Ishikawa (cell line): ENCODE measurements around the gene PLEKHH1.

Experiments
- CEBPB ChIP-seq: IDR thresholded peaks from 2 replicates; pipeline ENCODE4 v1.6.1; 2012
- CREB1 ChIP-seq: IDR thresholded peaks from 2 replicates; pipeline ENCODE4 v1.6.1; 2012; ENCODE audit warnings: low read depth
- EGR1 ChIP-seq: IDR thresholded peaks from 2 replicates; pipeline ENCODE4 v1.6.1; 2012
- EP300 ChIP-seq: IDR thresholded peaks from 2 replicates; pipeline ENCODE4 v1.6.1; 2012; ENCODE audit warnings: borderline replicate concordance
- FOXM1 ChIP-seq: IDR thresholded peaks from 2 replicates; pipeline ENCODE4 v1.6.1; 2012; ENCODE audit warnings: low read depth, borderline replicate concordance
- MAX ChIP-seq: IDR thresholded peaks from 2 replicates; pipeline ENCODE4 v1.6.1; 2012
- NFIC ChIP-seq: IDR thresholded peaks from 2 replicates; pipeline ENCODE4 v1.6.1; 2012
- RAD21 ChIP-seq: IDR thresholded peaks from 2 replicates; pipeline ENCODE4 v1.6.1; 2012; ENCODE audit warnings: low read depth
- TAF1 ChIP-seq: IDR thresholded peaks from 2 replicates; pipeline ENCODE4 v1.6.1; 2012; ENCODE audit warnings: low read depth, mild to moderate bottlenecking
- TCF12 ChIP-seq: IDR thresholded peaks from 2 replicates; pipeline ENCODE4 v1.6.1; 2012; ENCODE audit warnings: low read depth
- TEAD4 ChIP-seq: IDR thresholded peaks from 2 replicates; pipeline ENCODE4 v1.6.1; 2012
- USF1 ChIP-seq: IDR thresholded peaks from 2 replicates; pipeline ENCODE4 v1.6.1; 2012
- YY1 ChIP-seq: IDR thresholded peaks from 2 replicates; pipeline ENCODE4 v1.6.1; 2012; ENCODE audit warnings: low read depth
- ZBTB7A ChIP-seq: IDR thresholded peaks from 2 replicates; pipeline ENCODE4 v1.6.1; 2012; ENCODE audit warnings: low read depth
- TF ChIP-seq, protein P1 (sequence below): IDR thresholded peaks from 2 replicates; pipeline ENCODE4 v1.6.1; 2012; ENCODE audit warnings: low read depth, mild to moderate bottlenecking

PLEKHH1 gene

GRCh38 chr14:67579040-67579439 lies 46.0 kb downstream of the PLEKHH1 start:
- no peak for TF ChIP-seq EP300
- TF ChIP-seq TEAD4: no peak
- no peak for TF ChIP-seq YY1
- TF ChIP-seq MAX: no peak
- no peak for TF ChIP-seq TAF1
- no peak for TF ChIP-seq ZBTB7A
- TF ChIP-seq USF1: no peak
- no peak for TF ChIP-seq FOXM1
- TF ChIP-seq NFIC: no peak
- TF ChIP-seq CREB1: no peak
- no peak for TF ChIP-seq CEBPB
- no peak for TF ChIP-seq RAD21
- no peak for TF ChIP-seq TCF12
- TF ChIP-seq, protein P1, sequence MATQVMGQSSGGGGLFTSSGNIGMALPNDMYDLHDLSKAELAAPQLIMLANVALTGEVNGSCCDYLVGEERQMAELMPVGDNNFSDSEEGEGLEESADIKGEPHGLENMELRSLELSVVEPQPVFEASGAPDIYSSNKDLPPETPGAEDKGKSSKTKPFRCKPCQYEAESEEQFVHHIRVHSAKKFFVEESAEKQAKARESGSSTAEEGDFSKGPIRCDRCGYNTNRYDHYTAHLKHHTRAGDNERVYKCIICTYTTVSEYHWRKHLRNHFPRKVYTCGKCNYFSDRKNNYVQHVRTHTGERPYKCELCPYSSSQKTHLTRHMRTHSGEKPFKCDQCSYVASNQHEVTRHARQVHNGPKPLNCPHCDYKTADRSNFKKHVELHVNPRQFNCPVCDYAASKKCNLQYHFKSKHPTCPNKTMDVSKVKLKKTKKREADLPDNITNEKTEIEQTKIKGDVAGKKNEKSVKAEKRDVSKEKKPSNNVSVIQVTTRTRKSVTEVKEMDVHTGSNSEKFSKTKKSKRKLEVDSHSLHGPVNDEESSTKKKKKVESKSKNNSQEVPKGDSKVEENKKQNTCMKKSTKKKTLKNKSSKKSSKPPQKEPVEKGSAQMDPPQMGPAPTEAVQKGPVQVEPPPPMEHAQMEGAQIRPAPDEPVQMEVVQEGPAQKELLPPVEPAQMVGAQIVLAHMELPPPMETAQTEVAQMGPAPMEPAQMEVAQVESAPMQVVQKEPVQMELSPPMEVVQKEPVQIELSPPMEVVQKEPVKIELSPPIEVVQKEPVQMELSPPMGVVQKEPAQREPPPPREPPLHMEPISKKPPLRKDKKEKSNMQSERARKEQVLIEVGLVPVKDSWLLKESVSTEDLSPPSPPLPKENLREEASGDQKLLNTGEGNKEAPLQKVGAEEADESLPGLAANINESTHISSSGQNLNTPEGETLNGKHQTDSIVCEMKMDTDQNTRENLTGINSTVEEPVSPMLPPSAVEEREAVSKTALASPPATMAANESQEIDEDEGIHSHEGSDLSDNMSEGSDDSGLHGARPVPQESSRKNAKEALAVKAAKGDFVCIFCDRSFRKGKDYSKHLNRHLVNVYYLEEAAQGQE: no peak
- no peak for TF ChIP-seq EGR1

GRCh38 chr14:67579636-67580035 lies 46.5 kb downstream of the PLEKHH1 start:
- TF ChIP-seq CEBPB: no peak
- no peak for TF ChIP-seq RAD21
- TF ChIP-seq EP300: no peak
- TF ChIP-seq NFIC: no peak
- no peak for TF ChIP-seq TCF12
- TF ChIP-seq FOXM1: no peak
- TF ChIP-seq USF1: no peak
- TF ChIP-seq TAF1: no peak
- TF ChIP-seq YY1: no peak
- no peak for TF ChIP-seq TEAD4
- TF ChIP-seq EGR1: no peak
- TF ChIP-seq, protein P1: no peak
- TF ChIP-seq ZBTB7A: no peak
- no peak for TF ChIP-seq MAX
- no peak for TF ChIP-seq CREB1

DNA sequence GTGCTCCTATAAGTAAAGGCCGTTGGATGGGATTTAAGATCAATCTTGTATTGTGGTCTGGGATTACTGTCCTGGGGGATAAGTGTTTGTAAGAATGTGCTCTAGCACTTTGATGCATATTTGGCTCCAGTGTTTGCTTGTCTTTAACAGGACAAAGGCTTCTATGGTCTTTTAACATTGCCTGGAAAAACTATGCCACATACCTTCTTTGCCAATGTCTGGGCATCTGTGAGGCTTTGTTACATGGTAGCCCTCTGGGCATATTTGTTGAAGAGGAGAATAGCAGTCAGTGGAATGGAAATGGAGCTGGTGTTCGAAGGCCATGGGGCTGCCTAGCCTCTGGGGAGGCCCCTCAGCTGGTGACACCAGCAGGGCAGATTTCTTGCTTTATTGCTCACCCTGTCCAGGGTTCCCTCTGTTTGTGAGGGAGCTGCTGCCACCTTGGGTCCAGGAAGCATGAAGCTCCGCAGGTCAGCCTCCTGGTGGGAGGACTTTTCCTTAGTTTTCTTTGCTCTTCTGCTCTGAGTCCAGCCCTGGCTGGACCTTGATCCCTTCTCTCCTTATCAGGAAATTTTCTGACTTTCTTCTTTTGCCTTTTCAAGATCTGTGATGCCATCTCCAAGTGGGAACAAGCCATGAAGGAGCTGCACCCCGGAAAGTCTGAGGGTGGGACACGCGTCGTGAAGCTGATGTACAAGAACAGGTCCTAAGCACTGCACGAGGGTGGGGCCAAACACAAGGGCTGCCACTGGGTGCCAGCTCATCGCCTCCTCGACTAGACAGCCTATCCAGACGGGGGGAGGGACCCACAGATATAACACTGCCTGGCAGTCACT lies 47.5 kb downstream of the PLEKHH1 start:
- TF ChIP-seq FOXM1 (no peak), TEAD4 (no peak), EP300 (no peak)

GRCh38 chr14:67581643-67582042 lies 48.6 kb downstream of the PLEKHH1 start:
- TF ChIP-seq RAD21: no peak
- TF ChIP-seq ZBTB7A: no peak
- TF ChIP-seq YY1: no peak
- TF ChIP-seq USF1: no peak
- no peak for TF ChIP-seq EGR1
- no peak for TF ChIP-seq EP300
- TF ChIP-seq CREB1: no peak
- TF ChIP-seq FOXM1: no peak
- TF ChIP-seq, protein P1: no peak
- TF ChIP-seq TEAD4: no peak
- TF ChIP-seq TCF12: no peak
- TF ChIP-seq MAX: no peak
- TF ChIP-seq TAF1: no peak
- TF ChIP-seq NFIC: no peak
- TF ChIP-seq CEBPB: no peak
